Femur (tissue), 1 donor: ENCODE results near the gene TMCC1.
"Not testable (repeated sequence)": the region's sequence is repeated elsewhere in the genome, so short reads cannot be mapped to it uniquely, and the experiment has no call there.

ENCODE experiments used
- DNase-seq: peaks from one replicate; pipeline ENCODE4 v3.0.0-alpha.2; 2017

Gene TMCC1

GRCh38 chr3:129890891-129891290, 2.6 kb downstream of the TMCC1 start:
- no peak for DNase-seq

GRCh38 chr3:129890125-129890524, 3.4 kb downstream of the TMCC1 start:
- peak; percentile 23 for DNase-seq

GRCh38 chr3:129888771-129889170, 4.7 kb downstream of the TMCC1 start:
- no peak for DNase-seq

GRCh38 chr3:129881261-129881660, 12.2 kb downstream of the TMCC1 start:
- DNase-seq = no peak

- DNase-seq = no peak
Measured at GRCh38 chr3:129878355-129878754, 15.2 kb downstream of the TMCC1 start.

GRCh38 chr3:129874479-129874878, 19.0 kb downstream of the TMCC1 start:
- DNase-seq = not testable (repeated sequence)

GRCh38 chr3:129868912-129869311, 24.6 kb downstream of the TMCC1 start:
- DNase-seq = no peak

GRCh38 chr3:129867506-129868124, 25.9 kb downstream of the TMCC1 start:
- DNase-seq = no peak

- no peak for DNase-seq
Measured at GRCh38 chr3:129865806-129866205, 27.7 kb downstream of the TMCC1 start.

GRCh38 chr3:129864519-129864918, 29.0 kb downstream of the TMCC1 start:
- no peak for DNase-seq

- no peak for DNase-seq
Measured at GRCh38 chr3:129859272-129859671, 34.2 kb downstream of the TMCC1 start.

- DNase-seq = no peak
Measured at GRCh38 chr3:129857899-129858298, 35.6 kb downstream of the TMCC1 start.

- not testable (repeated sequence) for DNase-seq
Measured at GRCh38 chr3:129856790-129857189, 36.7 kb downstream of the TMCC1 start.

- DNase-seq = no peak
Measured at GRCh38 chr3:129855832-129856419, 37.6 kb downstream of the TMCC1 start.

- DNase-seq = no peak
Measured at GRCh38 chr3:129855170-129855831, 38.2 kb downstream of the TMCC1 start.

- DNase-seq = no peak
Measured at GRCh38 chr3:129854460-129854859, 39.1 kb downstream of the TMCC1 start.

GRCh38 chr3:129845956-129846355, 47.6 kb downstream of the TMCC1 start:
- DNase-seq = no peak

GRCh38 chr3:129840707-129841360, 52.7 kb downstream of the TMCC1 start:
- no peak for DNase-seq

GRCh38 chr3:129838086-129838485, 55.4 kb downstream of the TMCC1 start:
- no peak for DNase-seq

GRCh38 chr3:129837065-129837642, 56.4 kb downstream of the TMCC1 start:
- no peak for DNase-seq

GRCh38 chr3:129836381-129837064, 57.0 kb downstream of the TMCC1 start:
- no peak for DNase-seq

GRCh38 chr3:129835198-129835597, 58.3 kb downstream of the TMCC1 start:
- DNase-seq = no peak

GRCh38 chr3:129834580-129834979, 58.9 kb downstream of the TMCC1 start:
- DNase-seq = no peak
